Neural progenitor cell (in vitro differentiated cells): ENCODE measurements around the gene SCAI.

Source experiments
- EZH2 ChIP-seq: fragments of 200-600 bp; sonication (generic); IDR thresholded peaks from 2 replicates; pipeline ENCODE4 v1.6.1; 2017; ENCODE audit warnings: antibody characterized with exemption, mild to moderate bottlenecking, moderate library complexity
- EZH2phosphoT487 ChIP-seq: fragments of 200-600 bp; sonication (generic); IDR thresholded peaks from 2 replicates; pipeline ENCODE4 v1.6.1; 2017; ENCODE audit warnings: antibody characterized with exemption
- TF ChIP-seq, protein P1 (sequence below): fragments of 200-600 bp; sonication (generic); IDR thresholded peaks from 2 replicates; pipeline ENCODE4 v1.5.1; 2017; ENCODE audit warnings: antibody characterized with exemption, mild to moderate bottlenecking

GRCh38 chr9:124973807-124974206 lies 169.5 kb downstream of the SCAI start:
- no peak for TF ChIP-seq EZH2
- TF ChIP-seq, protein P1, sequence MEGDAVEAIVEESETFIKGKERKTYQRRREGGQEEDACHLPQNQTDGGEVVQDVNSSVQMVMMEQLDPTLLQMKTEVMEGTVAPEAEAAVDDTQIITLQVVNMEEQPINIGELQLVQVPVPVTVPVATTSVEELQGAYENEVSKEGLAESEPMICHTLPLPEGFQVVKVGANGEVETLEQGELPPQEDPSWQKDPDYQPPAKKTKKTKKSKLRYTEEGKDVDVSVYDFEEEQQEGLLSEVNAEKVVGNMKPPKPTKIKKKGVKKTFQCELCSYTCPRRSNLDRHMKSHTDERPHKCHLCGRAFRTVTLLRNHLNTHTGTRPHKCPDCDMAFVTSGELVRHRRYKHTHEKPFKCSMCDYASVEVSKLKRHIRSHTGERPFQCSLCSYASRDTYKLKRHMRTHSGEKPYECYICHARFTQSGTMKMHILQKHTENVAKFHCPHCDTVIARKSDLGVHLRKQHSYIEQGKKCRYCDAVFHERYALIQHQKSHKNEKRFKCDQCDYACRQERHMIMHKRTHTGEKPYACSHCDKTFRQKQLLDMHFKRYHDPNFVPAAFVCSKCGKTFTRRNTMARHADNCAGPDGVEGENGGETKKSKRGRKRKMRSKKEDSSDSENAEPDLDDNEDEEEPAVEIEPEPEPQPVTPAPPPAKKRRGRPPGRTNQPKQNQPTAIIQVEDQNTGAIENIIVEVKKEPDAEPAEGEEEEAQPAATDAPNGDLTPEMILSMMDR, result no peak
- TF ChIP-seq EZH2phosphoT487, result no peak
